NCI-H2107 treated with DMSO at 0.1 percent for 48 hours (cell line): ENCODE results near the gene GATA1.

ENCODE experiments used
- DNase-seq: peaks from one replicate; lab custom pipeline; 2025; ENCODE audit not compliant: unreplicated experiment; lab: John Stamatoyannopoulos, UW

The GATA1 gene

GRCh38 chrX:48839686-48840085, 53.3 kb downstream of the GATA1 start:
- no peak for DNase-seq
